DND-41 (cell line): ENCODE measurements around the gene KRT12.

Experiments used
- EZH2 ChIP-seq: IDR thresholded peaks from 3 replicates; pipeline ENCODE4 v1.6.1; 2012; ENCODE audit warnings: borderline replicate concordance, low read depth, mild to moderate bottlenecking, moderate library complexity, low read length, inconsistent platforms; ENCODE audit not compliant: severe bottlenecking
- TF ChIP-seq, protein P1 (sequence below): IDR thresholded peaks from 2 replicates; pipeline ENCODE4 v1.5.1; 2012; ENCODE audit warnings: borderline replicate concordance, low read length, moderate library complexity, mild to moderate bottlenecking; ENCODE audit not compliant: poor library complexity, severe bottlenecking; ENCODE audit errors: extremely low read depth

DNA sequence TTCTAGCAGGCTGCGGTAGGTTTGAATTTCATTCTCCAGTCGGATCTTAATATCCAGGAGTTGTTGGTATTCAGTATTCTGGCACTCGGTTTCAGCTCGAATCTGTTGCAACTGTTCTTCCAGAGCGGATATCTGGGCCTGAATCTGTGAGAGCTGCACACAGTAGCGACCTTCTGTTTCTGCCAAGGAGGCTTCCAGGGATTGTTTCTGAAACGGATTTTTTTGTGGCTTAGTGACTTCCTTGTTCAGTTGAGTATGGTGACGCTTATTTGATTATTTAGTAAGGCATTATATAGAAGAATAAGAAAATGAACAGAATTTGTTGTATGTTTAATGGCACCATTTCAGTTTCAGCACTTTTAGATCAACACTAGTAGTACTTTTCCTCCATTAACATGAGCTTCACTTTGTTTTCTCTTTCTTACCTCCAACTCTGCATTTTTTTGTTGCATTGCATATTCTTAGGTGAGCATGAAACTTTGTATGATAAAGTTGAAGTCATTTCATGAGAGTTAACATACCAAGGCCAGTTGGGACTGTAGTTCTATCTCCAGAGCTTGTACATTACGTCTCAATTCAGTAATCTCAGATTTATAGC, 47.4 kb downstream of the KRT12 start:
- TF ChIP-seq, protein P1, sequence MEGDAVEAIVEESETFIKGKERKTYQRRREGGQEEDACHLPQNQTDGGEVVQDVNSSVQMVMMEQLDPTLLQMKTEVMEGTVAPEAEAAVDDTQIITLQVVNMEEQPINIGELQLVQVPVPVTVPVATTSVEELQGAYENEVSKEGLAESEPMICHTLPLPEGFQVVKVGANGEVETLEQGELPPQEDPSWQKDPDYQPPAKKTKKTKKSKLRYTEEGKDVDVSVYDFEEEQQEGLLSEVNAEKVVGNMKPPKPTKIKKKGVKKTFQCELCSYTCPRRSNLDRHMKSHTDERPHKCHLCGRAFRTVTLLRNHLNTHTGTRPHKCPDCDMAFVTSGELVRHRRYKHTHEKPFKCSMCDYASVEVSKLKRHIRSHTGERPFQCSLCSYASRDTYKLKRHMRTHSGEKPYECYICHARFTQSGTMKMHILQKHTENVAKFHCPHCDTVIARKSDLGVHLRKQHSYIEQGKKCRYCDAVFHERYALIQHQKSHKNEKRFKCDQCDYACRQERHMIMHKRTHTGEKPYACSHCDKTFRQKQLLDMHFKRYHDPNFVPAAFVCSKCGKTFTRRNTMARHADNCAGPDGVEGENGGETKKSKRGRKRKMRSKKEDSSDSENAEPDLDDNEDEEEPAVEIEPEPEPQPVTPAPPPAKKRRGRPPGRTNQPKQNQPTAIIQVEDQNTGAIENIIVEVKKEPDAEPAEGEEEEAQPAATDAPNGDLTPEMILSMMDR = no peak
- no peak for TF ChIP-seq EZH2
